Mucosa of descending colon (tissue), 3 donors: Measurements from ENCODE around the gene SLC6A17. TPM values are rescaled to one million over a fixed set of nuclear protein-coding genes. Genes with fewer than 3 reads are reported as not detected.

Experiments used
- ATAC-seq: fragments of 200-7000 bp; cut with Tn5 transposase; one replicate; pipeline ENCODE4 v1.9.1; 2020; ENCODE audit warnings: mild to moderate bottlenecking, moderate library complexity
- DNase-seq, 3 donors: peaks; one replicate each; pipeline ENCODE4 v3.0.0-alpha.2; 2020
- H3K36me3 ChIP-seq: fragments of 200-600 bp; one replicate; pipeline ENCODE4 v1.8.0; 2021; ENCODE audit warnings: low read depth, mild to moderate bottlenecking
- H3K4me1 ChIP-seq: fragments of 200-600 bp; one replicate; pipeline ENCODE4 v1.8.0; 2021; ENCODE audit warnings: low read depth, mild to moderate bottlenecking
- H3K4me3 ChIP-seq: fragments of 200-600 bp; one replicate; pipeline ENCODE4 v1.8.0; 2021; ENCODE audit warnings: mild to moderate bottlenecking
- H3K9me3 ChIP-seq: fragments of 200-600 bp; one replicate; pipeline ENCODE4 v1.8.0; 2021; ENCODE audit warnings: mild to moderate bottlenecking
- intact Hi-C, 2 donors: fragments of 100-400 bp; cut with DNase I in 1 of 2; cut with micrococcal nuclease in 1 of 2; formaldehyde crosslinking; loops; one replicate each; pipeline versions ENCODE4 v1.11.0 to v1.11.1; 2022; cut with DNase I, micrococcal nuclease
- total RNA-seq, 3 donors: library from RNA; stranded (reverse); fragmentation: NEBNext Ultra II Directional in 2 of 3; extraction: Animal tissue kit (Norgen Biotek cat#: 25700) in 2 of 3; gene quantifications; one replicate each; pipeline versions ENCODE4 v1.2.1 to v1.2.4, GENCODE V29; 2021 to 2023
- TF ChIP-seq, protein P1 (sequence below): fragments of 200-600 bp; IDR thresholded peaks from one replicate; pipeline ENCODE4 v1.8.0; 2022; ENCODE audit warnings: antibody characterized with exemption, mild to moderate bottlenecking
- donor health status: DM: no; HTN: no; CAD: no; lungs with moderate emphysema.
- donor health status: DM: no; HTN: no; CAD: no.
- donor health status: DM: no; HTN: yes; CAD: no.

The SLC6A17 gene
- total RNA-seq, 3 donors from 2014 or later = 0.06 to 0.73 (median 0.10) TPM

DNA sequence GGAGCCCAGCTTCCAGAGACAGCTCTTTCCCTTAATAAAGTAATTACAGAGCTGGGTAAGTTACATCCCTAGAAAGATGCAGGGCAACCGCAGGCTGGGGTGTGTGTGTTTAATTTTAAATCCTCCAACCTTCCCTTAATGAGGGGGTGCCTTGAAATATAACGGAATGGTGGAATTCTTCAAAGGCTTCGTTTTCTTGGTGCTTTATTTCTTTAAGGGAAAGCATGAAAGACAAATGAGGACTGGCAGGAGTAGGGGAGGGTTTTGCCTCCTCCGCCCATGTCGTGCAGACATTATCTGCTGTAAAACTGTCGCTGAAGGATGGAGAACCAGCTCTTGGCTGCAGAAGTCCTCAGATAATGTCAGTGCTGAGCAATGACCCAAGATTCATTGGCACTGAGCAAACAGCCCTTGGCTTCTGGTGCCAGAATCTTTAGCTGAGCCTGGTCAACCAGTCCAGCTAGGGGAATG, 15.5 kb downstream of the SLC6A17 start:
- TF ChIP-seq, protein P1, sequence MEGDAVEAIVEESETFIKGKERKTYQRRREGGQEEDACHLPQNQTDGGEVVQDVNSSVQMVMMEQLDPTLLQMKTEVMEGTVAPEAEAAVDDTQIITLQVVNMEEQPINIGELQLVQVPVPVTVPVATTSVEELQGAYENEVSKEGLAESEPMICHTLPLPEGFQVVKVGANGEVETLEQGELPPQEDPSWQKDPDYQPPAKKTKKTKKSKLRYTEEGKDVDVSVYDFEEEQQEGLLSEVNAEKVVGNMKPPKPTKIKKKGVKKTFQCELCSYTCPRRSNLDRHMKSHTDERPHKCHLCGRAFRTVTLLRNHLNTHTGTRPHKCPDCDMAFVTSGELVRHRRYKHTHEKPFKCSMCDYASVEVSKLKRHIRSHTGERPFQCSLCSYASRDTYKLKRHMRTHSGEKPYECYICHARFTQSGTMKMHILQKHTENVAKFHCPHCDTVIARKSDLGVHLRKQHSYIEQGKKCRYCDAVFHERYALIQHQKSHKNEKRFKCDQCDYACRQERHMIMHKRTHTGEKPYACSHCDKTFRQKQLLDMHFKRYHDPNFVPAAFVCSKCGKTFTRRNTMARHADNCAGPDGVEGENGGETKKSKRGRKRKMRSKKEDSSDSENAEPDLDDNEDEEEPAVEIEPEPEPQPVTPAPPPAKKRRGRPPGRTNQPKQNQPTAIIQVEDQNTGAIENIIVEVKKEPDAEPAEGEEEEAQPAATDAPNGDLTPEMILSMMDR = no peak
- Histone ChIP-seq H3K4me1 (no peaks in the 10 kb centered on the region), H3K36me3 (no peaks in the 10 kb centered on the region), H3K4me3 (no peak overlapping the region), H3K9me3 (no peaks in the 10 kb centered on the region)
- ATAC-seq (no peak), DNase-seq (no peak)
- intact Hi-C loops = no loop called here

GRCh38 chr1:110166861-110167260, 16.6 kb downstream of the SLC6A17 start:
- no peaks in the 10 kb centered on the region for H3K4me1 ChIP-seq
- intact Hi-C loops = no loop called here
- no peak for ATAC-seq
- DNase-seq = no peak
- no peak overlapping the region for H3K4me3 ChIP-seq
- TF ChIP-seq, protein P1 = no peak
- no peaks in the 10 kb centered on the region for H3K36me3 ChIP-seq
- no peaks in the 10 kb centered on the region for H3K9me3 ChIP-seq

DNA sequence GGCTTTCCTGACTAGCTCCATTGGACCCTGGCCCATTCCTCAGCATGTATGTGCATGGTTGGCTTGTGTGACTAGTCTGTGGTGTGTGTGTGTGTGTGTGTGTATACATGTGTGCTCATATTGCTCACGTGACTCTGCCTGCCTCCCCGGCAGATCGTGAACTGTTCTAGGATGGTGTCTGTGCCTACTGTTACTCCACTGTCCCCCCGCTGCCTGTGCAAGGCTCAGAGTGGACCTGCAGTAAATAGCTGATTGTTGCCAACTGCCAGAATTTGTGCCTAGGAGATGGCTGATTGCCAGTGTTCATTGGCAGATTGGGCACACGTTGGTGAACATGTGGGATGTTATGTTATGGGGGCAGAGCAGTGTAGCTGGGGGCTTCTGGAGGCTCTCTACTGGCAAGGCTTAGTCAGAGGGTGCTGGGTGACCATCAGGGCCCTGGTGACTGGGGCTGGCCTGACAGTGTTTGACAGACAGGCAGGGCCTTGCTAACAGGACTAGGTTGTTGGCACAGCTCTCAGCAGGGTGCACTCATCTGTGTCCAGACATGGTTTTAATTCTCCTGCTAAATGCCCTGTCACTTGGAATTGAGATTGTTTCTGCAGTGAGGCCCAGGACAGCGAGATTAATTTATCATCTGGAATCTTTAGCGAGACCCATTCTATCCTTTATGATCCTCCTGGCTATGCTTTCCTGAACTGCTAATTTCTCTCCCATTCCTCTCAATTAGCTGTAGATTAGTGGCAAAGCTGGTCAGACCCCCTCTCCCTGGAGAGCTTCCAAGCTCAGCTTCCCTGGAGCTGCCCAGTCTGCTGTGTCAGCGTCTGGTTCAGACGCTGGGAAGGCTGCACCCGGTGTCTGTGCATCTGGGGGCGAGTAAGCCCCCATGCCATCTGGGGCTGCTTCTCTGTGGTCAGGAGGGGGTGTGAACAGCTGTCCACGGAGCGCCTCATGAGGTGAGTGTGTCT, 20.8 kb downstream of the SLC6A17 start:
- intact Hi-C loops = no loop called here
- H3K36me3 ChIP-seq = no peaks in the 10 kb centered on the region
- no peaks in the 10 kb centered on the region for H3K4me1 ChIP-seq
- no peak for ATAC-seq
- TF ChIP-seq, protein P1 = no peak
- H3K9me3 ChIP-seq = no peaks in the 10 kb centered on the region
- DNase-seq = no peak
- no peak overlapping the region for H3K4me3 ChIP-seq

- Histone ChIP-seq H3K9me3 (no peaks in the 10 kb centered on the region), H3K4me1 (no peaks in the 10 kb centered on the region), H3K36me3 (no peaks in the 10 kb centered on the region), H3K4me3 (no peak overlapping the region)
- TF ChIP-seq, protein P1 = no peak
- DNase-seq (no peak), ATAC-seq (no peak)
- intact Hi-C loops = no loop called here
Measured at GRCh38 chr1:110172001-110172400, 21.7 kb downstream of the SLC6A17 start.

GRCh38 chr1:110173466-110174105, 23.3 kb downstream of the SLC6A17 start:
- TF ChIP-seq, protein P1 = no peak
- Histone ChIP-seq H3K4me3 (no peak overlapping the region), H3K9me3 (no peaks in the 10 kb centered on the region), H3K4me1 (no peaks in the 10 kb centered on the region), H3K36me3 (no peaks in the 10 kb centered on the region)
- ATAC-seq (no peak), DNase-seq (no peak)
- intact Hi-C loops = no loop called here
